PC-3 (cell line): ENCODE data around the gene PPP2R5B.

Source experiments
- CTCF ChIP-seq: fragments of 300-600 bp; sonication (generic); conservative IDR thresholded peaks from 2 replicates; pipeline ENCODE4 v1.5.1; 2017; ENCODE audit warnings: antibody characterized with exemption, low read depth, mild to moderate bottlenecking, low read length
- EZH2 ChIP-seq: fragments of 300-600 bp; sonication (generic); IDR thresholded peaks from one replicate; pipeline ENCODE4 v1.6.1; 2017; ENCODE audit warnings: antibody characterized with exemption, mild to moderate bottlenecking, low read length; ENCODE audit not compliant: unreplicated experiment
- EZH2phosphoT487 ChIP-seq: fragments of 300-600 bp; sonication (generic); IDR thresholded peaks from 2 replicates; pipeline ENCODE4 v1.6.1; 2018; ENCODE audit warnings: mild to moderate bottlenecking, antibody characterized with exemption, low read length, borderline replicate concordance

GRCh38 chr11:64900263-64900678, 24.2 kb upstream of the PPP2R5B start:
- TF ChIP-seq CTCF (no peak), EZH2phosphoT487 (no peak), EZH2 (no peak)
